ENCODE data around the gene UMODL1.
"Not testable (repeated sequence)": the region's sequence is repeated elsewhere in the genome, so short reads cannot be mapped to it uniquely, and the experiment has no call there.

The UMODL1 gene

DNA sequence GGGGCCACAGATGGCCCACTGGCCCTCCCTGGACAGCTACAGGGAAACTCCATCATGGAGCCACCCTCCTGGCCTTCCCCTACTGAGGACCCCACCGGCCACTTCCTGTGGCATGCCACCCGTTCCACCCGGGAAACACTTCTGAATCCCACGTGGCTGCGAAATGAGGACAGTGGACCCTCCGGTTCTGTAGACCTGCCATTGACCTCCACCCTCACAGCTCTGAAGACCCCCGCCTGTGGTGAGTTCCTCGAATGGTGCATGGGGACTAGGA, 40.3 kb downstream of the UMODL1 start:
- H3K4me3 ChIP-seq (replicated peaks; ENCODE audit: low read depth, low read length) = no peak overlapping the region
- DNase-seq (ENCODE audit: extremely low read depth, low read depth) = no peak
- TF ChIP-seq, protein P1, sequence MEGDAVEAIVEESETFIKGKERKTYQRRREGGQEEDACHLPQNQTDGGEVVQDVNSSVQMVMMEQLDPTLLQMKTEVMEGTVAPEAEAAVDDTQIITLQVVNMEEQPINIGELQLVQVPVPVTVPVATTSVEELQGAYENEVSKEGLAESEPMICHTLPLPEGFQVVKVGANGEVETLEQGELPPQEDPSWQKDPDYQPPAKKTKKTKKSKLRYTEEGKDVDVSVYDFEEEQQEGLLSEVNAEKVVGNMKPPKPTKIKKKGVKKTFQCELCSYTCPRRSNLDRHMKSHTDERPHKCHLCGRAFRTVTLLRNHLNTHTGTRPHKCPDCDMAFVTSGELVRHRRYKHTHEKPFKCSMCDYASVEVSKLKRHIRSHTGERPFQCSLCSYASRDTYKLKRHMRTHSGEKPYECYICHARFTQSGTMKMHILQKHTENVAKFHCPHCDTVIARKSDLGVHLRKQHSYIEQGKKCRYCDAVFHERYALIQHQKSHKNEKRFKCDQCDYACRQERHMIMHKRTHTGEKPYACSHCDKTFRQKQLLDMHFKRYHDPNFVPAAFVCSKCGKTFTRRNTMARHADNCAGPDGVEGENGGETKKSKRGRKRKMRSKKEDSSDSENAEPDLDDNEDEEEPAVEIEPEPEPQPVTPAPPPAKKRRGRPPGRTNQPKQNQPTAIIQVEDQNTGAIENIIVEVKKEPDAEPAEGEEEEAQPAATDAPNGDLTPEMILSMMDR (IDR thresholded peaks at IDR 0.05; ENCODE audit: low read depth, low read length, missing control alignments) = no peak

GRCh38 chr21:42111811-42112210, 40.7 kb downstream of the UMODL1 start:
- no peak for DNase-seq (ENCODE audit: extremely low read depth, low read depth)
- no peak overlapping the region for H3K4me3 ChIP-seq (replicated peaks; ENCODE audit: low read depth, low read length)
- TF ChIP-seq, protein P1 (IDR thresholded peaks at IDR 0.05; ENCODE audit: low read depth, low read length, missing control alignments) = no peak

DNA sequence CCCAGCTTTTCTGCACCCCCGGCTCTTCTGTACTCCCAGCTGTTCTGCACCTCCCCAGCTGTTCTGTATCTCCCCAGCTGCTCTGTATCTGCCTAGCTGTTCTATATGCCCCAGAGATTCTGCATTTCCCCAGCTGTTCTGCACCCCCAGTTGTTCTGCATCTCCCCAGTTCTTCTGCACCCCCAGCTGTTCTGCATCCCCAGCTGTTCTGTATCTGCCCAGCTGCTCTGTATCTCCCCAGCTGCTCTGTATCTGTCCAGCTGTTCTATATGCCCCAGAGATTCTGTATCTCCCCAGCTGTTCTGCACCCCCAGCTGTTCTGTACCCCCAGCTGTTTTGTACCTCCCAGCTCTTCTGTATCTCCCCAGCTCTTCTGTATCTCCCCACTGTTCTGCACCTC, 41.1 kb downstream of the UMODL1 start:
- TF ChIP-seq, protein P1 (IDR thresholded peaks at IDR 0.05; ENCODE audit: low read depth, low read length, missing control alignments) = no peak

DNA sequence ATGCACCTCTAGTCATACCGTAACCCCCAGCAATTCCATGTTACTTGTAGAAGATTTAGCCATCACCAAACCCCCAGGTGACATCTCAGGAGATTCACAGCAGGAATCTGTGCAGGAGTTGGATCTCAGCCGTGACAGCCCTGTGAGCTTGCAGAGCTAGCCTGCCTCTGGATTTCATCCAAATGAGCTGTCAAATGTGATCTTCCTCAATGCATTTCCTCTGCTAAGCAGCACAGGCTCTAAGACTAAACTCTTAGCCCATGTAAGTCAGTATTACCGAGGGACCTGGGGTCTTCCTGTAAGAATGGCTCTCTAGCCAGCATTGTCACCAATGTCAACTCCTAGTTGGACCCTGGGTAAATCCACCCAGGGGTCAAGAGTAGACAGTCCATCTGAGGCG, 41.7 kb downstream of the UMODL1 start:
- no peak overlapping the region for H3K4me3 ChIP-seq (replicated peaks; ENCODE audit: low read depth, low read length)
- no peak for DNase-seq (ENCODE audit: extremely low read depth, low read depth)

More for the DNA sequence above, 41.1 kb downstream of the UMODL1 start:
- DNase-seq (ENCODE audit: extremely low read depth, low read depth) = no peak
- H3K4me3 ChIP-seq (replicated peaks; ENCODE audit: low read depth, low read length) = no peak overlapping the region

DNA sequence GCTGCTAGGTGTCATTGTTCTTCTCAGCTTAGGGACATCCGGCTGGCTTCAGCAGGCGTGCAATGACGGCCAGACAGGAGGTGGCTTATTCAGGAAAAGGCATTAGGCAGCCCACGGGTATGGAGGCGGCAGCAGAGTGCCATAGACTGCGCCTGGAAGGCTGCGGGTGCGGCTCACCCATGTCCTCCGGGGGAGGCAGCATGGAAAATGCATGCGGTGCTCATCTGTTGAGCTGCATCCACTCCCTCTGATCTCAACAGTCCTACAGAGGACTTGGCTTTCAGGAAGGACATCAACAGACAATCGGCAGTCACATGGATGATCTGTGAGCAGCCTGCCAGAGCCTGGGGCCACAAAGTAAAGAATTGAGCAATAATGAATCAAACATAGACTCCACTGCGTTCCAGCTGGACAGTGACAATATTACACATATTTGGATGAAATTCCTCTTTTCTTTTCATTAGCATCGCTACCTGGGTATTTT, 42.9 kb downstream of the UMODL1 start:
- TF ChIP-seq, protein P1 (IDR thresholded peaks at IDR 0.05; ENCODE audit: low read depth, low read length, missing control alignments) = no peak
- no peak for DNase-seq (ENCODE audit: extremely low read depth, low read depth)
- H3K4me3 ChIP-seq (replicated peaks; ENCODE audit: low read depth, low read length) = no peak overlapping the region

More for the DNA sequence above, 41.7 kb downstream of the UMODL1 start:
- TF ChIP-seq, protein P1 (IDR thresholded peaks at IDR 0.05; ENCODE audit: low read depth, low read length, missing control alignments) = no peak

GRCh38 chr21:42114646-42115045, 43.5 kb downstream of the UMODL1 start:
- no peak overlapping the region for H3K4me3 ChIP-seq (replicated peaks; ENCODE audit: low read depth, low read length)
- TF ChIP-seq, protein P1 (IDR thresholded peaks at IDR 0.05; ENCODE audit: low read depth, low read length, missing control alignments) = no peak
- no peak for DNase-seq (ENCODE audit: extremely low read depth, low read depth)

DNA sequence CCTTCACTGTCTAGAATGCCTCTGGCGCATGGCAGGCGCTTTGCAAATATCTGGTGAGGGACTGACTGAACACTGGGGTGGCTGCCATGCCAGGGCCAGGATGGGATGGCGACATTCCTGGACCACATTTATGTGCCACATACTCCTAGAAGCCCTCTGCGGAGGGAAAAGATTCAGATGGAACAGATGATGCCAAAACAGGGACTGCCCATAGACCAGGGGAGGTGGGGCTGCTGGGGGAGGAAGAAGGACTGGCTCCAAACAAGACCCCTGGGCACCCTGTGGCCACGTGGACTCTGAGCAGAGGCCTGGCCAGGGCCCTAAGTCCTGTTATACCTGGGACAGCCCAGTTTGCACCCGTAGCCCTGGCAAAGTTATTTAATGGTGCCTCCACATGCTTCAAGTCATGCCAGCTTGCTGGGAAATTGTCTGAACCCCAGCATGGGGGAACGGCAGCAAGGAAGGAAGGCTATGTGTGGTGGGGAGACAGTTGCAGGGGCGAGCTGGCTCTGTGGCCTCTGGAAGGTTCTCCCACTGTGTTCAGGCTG, 44.1 kb downstream of the UMODL1 start:
- no peak overlapping the region for H3K4me3 ChIP-seq (replicated peaks; ENCODE audit: low read depth, low read length)
- no peak for DNase-seq (ENCODE audit: extremely low read depth, low read depth)

GRCh38 chr21:42116551-42116950, 45.4 kb downstream of the UMODL1 start:
- DNase-seq (ENCODE audit: extremely low read depth, low read depth); H3K4me3 ChIP-seq (replicated peaks; ENCODE audit: low read depth, low read length): not testable (repeated sequence)

More for the DNA sequence above, 44.1 kb downstream of the UMODL1 start:
- TF ChIP-seq, protein P1 (IDR thresholded peaks at IDR 0.05; ENCODE audit: low read depth, low read length, missing control alignments) = no peak
